HepG2 (cell line): Measurements from ENCODE around the gene AHSG. TPM values are rescaled to one million over a fixed set of nuclear protein-coding genes. Genes with fewer than 3 reads are reported as not detected.

Source experiments
- CREM ChIP-seq, 2 experiments: sonication (generic) in 1 of 2; formaldehyde crosslinking in 1 of 2; IDR thresholded peaks; 2 replicates each; pipeline versions ENCODE4 v1.4.0 to v1.6.1; 2016 to 2020; ENCODE audit warnings: antibody characterized with exemption in 1 of 2, mild to moderate bottlenecking in 1 of 2, missing genetic modification reagents in 1 of 2
- ERF ChIP-seq: IDR thresholded peaks from 2 replicates; pipeline ENCODE4 v1.6.1; 2018; ENCODE audit warnings: missing biosample characterization, missing genetic modification reagents
- ETV5 ChIP-seq: IDR thresholded peaks from 2 replicates; pipeline ENCODE4 v1.6.1; 2018; ENCODE audit warnings: missing biosample characterization, missing genetic modification reagents, inconsistent platforms, borderline replicate concordance
- HNF1B ChIP-seq: sonication (generic); formaldehyde crosslinking; IDR thresholded peaks from 2 replicates; pipeline ENCODE4 v1.5.1; 2020; ENCODE audit warnings: mild to moderate bottlenecking, moderate library complexity, missing genetic modification reagents
- KDM2A ChIP-seq: sonication (generic); formaldehyde crosslinking; IDR thresholded peaks from 2 replicates; pipeline ENCODE4 v1.4.0; 2020; ENCODE audit warnings: low read depth, missing genetic modification reagents, borderline replicate concordance
- MED1 ChIP-seq: sonication (generic); formaldehyde crosslinking; IDR thresholded peaks from 2 replicates; pipeline ENCODE4 v1.4.0; 2020; ENCODE audit warnings: missing genetic modification reagents
- MEIS2 ChIP-seq: sonication (generic); formaldehyde crosslinking; IDR thresholded peaks from 2 replicates; pipeline ENCODE4 v1.9.0; 2021; ENCODE audit warnings: mild to moderate bottlenecking, missing genetic modification reagents
- RARA ChIP-seq: IDR thresholded peaks from 2 replicates; pipeline ENCODE4 v1.6.1; 2016; ENCODE audit warnings: missing genetic modification reagents, missing compliant biosample characterization
- TFDP1 ChIP-seq: IDR thresholded peaks from 2 replicates; pipeline ENCODE4 v1.6.1; 2016; ENCODE audit warnings: missing compliant biosample characterization, missing genetic modification reagents, borderline replicate concordance
- TOE1 ChIP-seq: sonication (generic); formaldehyde crosslinking; IDR thresholded peaks from 2 replicates; pipeline ENCODE4 v1.4.0; 2020; ENCODE audit warnings: mild to moderate bottlenecking, missing genetic modification reagents
- U2AF2 ChIP-seq: fragments of 200-400 bp; formaldehyde crosslinking; IDR thresholded peaks from 2 replicates; pipeline ENCODE4 v1.6.1; 2017; ENCODE audit warnings: low read depth, mild to moderate bottlenecking, low read length
- ZGPAT ChIP-seq: IDR thresholded peaks from 2 replicates; pipeline ENCODE4 v1.6.1; 2016; ENCODE audit warnings: mild to moderate bottlenecking
- ZNF124 ChIP-seq: sonication (generic); formaldehyde crosslinking; IDR thresholded peaks from 2 replicates; pipeline ENCODE4 v1.4.0; 2020; ENCODE audit warnings: missing genetic modification reagents
- ZNF607 ChIP-seq: sonication (generic); formaldehyde crosslinking; IDR thresholded peaks from 2 replicates; pipeline ENCODE4 v1.5.1; 2020; ENCODE audit warnings: missing genetic modification reagents, mild to moderate bottlenecking, borderline replicate concordance
- ZNF768 ChIP-seq: sonication (generic); formaldehyde crosslinking; IDR thresholded peaks from 2 replicates; pipeline ENCODE4 v1.4.0; 2020; ENCODE audit warnings: missing genetic modification reagents
- ZNF788 ChIP-seq: sonication (generic); formaldehyde crosslinking; IDR thresholded peaks from 2 replicates; pipeline ENCODE4 v1.5.0; 2020; ENCODE audit warnings: mild to moderate bottlenecking, missing genetic modification reagents, borderline replicate concordance
- ZSCAN20 ChIP-seq: sonication (generic); formaldehyde crosslinking; IDR thresholded peaks from 2 replicates; pipeline ENCODE4 v1.4.0; 2020; ENCODE audit warnings: missing genetic modification reagents, mild to moderate bottlenecking, borderline replicate concordance
- polyA plus RNA-seq, 8 experiments: library from polyadenylated mRNA; depleted of rRNA in 3 of 8; stranded (reverse) in 7 of 8; unstranded in 1 of 8; fragments of >200 nt; fragmentation: Illumina TruSeq in 4 of 8; extraction: Trizol in 4 of 8; gene quantifications; 2 replicates each; pipeline versions ENCODE4 v1.2.1 to v1.2.3, GENCODE V29; 2011 to 2016; ENCODE audit warnings: low read depth in 4 of 8, missing spikeins in 1 of 8, mixed read lengths in 1 of 8; ENCODE audit not compliant: insufficient read depth in 1 of 8
- total RNA-seq, 5 experiments: library from RNA; depleted of rRNA; stranded (reverse); fragments of >200 nt; fragmentation: Illumina TruSeq; extraction: Trizol; gene quantifications; 2 replicates each; pipeline ENCODE4 v1.2.3, GENCODE V29; 2016; ENCODE audit warnings: low read depth in 1 of 5
- TF ChIP-seq, protein P1 (sequence below): sonication (generic); IDR thresholded peaks from 2 replicates; pipeline ENCODE4 v1.6.1; 2016; ENCODE audit warnings: low read depth, borderline replicate concordance

Gene AHSG
- total and polyA plus RNA-seq, 2 of the 13 experiments (the other 11 are each of a cell fraction or from before 2014, with no cell fraction given), result 2,043 to 19,152 TPM

GRCh38 chr3:186570096-186570940 lies 42.5 kb upstream of the AHSG start, which contains the start of gene DNAJB11 (continued):
- TF ChIP-seq ZGPAT (CRISPR knock-in tag) (peak; percentile 81), ZNF788 (CRISPR knock-in tag) (peak; percentile 36; the same call in 1 of the 2 replicates), MEIS2 (peak; percentile 57), ERF (peak; percentile 66; the same call in 1 of the 2 replicates), ZNF768 (CRISPR knock-in tag) (peak; percentile 42; the same call in 1 of the 2 replicates), TFDP1 (CRISPR knock-in tag) (peak; percentile 82), KDM2A (CRISPR knock-in tag) (peak; percentile 87; the same call in 1 of the 2 replicates), ZSCAN20 (CRISPR knock-in tag) (no peak), ZNF607 (no peak), ETV5 (CRISPR knock-in tag) (peak; percentile 34; the same call in 1 of the 2 replicates), RARA (peak; percentile 62), ZNF124 (CRISPR knock-in tag) (0 out of 2 replicates have a peak, but pooled peaks have one; percentile 29), HNF1B (CRISPR knock-in tag) (peak; percentile 35; the same call in 1 of the 2 replicates), MED1 (CRISPR knock-in tag) (peak; percentile 72; the same call in 1 of the 2 replicates), TOE1 (CRISPR knock-in tag) (0 out of 2 replicates have a peak, but pooled peaks have one; percentile 28), U2AF2 (no peak), CREM (IDR thresholded peaks at IDR 0.05) (peak; percentile 98), CREM (CRISPR knock-in tag; IDR thresholded peaks at IDR 0.05) (peak; percentile 71)
- TF ChIP-seq, protein P1, sequence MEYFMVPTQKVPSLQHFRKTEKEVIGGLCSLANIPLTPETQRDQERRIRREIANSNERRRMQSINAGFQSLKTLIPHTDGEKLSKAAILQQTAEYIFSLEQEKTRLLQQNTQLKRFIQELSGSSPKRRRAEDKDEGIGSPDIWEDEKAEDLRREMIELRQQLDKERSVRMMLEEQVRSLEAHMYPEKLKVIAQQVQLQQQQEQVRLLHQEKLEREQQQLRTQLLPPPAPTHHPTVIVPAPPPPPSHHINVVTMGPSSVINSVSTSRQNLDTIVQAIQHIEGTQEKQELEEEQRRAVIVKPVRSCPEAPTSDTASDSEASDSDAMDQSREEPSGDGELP, result peak; percentile 24; the same call in 1 of the 2 replicates
- TF ChIP-seq, all 625 proteins: peak for 202
